ENCODE results near the gene CTBP2. TPM values are rescaled to one million over a fixed set of nuclear protein-coding genes. Genes with fewer than 3 reads are reported as not detected.

Gene CTBP2
- total and polyA plus RNA-seq, 8 donors = 21.3 to 169 (median 61.6) TPM

DNA sequence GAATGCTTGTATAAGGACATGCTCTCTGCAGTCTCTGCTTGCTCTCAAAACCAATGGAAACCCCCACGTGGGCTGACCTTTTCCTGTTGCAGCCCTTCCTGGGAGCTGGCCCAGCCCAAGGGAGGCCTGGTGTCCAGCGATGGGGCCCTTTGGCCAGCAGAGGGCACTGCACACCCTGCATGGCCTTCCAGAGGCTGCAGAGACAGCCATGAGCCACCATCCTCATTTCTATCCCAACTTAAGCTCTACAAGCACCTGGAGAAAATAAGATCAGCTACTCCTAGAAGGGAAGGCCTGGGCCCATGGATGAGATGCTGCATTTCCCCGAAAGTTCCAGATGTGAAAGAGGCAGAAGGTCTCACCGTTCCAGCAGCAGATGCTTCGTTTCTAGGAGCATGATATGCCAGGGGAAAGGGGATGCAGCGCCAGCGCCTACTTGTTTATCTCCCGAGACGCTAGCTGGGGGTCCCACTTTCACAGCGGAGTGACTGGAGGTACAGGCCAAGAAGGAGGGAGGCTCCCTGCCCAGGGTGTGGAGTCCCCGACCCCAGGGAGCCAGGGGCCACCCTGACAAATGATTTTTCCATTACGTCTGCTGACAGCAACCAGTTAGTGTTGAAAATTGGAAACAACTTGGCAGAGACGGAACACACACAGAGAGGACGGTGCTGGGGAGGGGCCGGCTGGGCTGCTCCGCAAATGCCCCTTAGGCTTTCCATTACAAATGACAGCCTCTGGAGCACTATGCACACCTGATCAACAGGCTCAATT is 112.1 kb downstream of the CTBP2 start:
- peak; percentile 31 for TF ChIP-seq EP300 (IDR thresholded peaks at IDR 0.05)
- TF ChIP-seq, protein P1, sequence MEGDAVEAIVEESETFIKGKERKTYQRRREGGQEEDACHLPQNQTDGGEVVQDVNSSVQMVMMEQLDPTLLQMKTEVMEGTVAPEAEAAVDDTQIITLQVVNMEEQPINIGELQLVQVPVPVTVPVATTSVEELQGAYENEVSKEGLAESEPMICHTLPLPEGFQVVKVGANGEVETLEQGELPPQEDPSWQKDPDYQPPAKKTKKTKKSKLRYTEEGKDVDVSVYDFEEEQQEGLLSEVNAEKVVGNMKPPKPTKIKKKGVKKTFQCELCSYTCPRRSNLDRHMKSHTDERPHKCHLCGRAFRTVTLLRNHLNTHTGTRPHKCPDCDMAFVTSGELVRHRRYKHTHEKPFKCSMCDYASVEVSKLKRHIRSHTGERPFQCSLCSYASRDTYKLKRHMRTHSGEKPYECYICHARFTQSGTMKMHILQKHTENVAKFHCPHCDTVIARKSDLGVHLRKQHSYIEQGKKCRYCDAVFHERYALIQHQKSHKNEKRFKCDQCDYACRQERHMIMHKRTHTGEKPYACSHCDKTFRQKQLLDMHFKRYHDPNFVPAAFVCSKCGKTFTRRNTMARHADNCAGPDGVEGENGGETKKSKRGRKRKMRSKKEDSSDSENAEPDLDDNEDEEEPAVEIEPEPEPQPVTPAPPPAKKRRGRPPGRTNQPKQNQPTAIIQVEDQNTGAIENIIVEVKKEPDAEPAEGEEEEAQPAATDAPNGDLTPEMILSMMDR (IDR thresholded peaks at IDR 0.05) = peak in 5 of 7 experiments; percentile 86 to 96 (median 93)
- peak in 2 of 3 donors; percentile 56 to 74 for TF ChIP-seq POLR2AphosphoS5 (IDR thresholded peaks at IDR 0.05)
- TF ChIP-seq POLR2A (IDR thresholded peaks at IDR 0.05) = no peak
- Histone ChIP-seq H3K27ac (peak overlapping the region; percentile 15 to 79 (median 63)), H3K4me1 (peaks cover 50 to 81% (median 67%) of the 10 kb centered on the region in 4 donors), H3K9me3 (no peaks in the 10 kb centered on the region), H3K4me3 (no peak overlapping the region), H3K27me3 (no peaks in the 10 kb centered on the region), H3K36me3 (peaks cover 0 to 6% (median 0%) of the 10 kb centered on the region in 4 donors)
- 35 to 49% (median 42%) methylated on average over 15 to 16 of the region's 16 CpGs for WGBS, 5 donors
- DNase-seq = peak; percentile 90 to 95
- intact Hi-C loops (cut with DNase I; ENCODE audit: low total_unique reads) = no loop called here

- Histone ChIP-seq H3K27ac (peak overlapping the region in 4 of 5 donors; percentile 73 to 81 (median 78)), H3K9me3 (no peaks in the 10 kb centered on the region), H3K4me3 (no peak overlapping the region), H3K4me1 (peaks cover 39 to 93% (median 62%) of the 10 kb centered on the region in 4 donors), H3K27me3 (no peaks in the 10 kb centered on the region), H3K36me3 (no peaks in the 10 kb centered on the region)
- WGBS, 5 donors = 76 to 87% (median 86%) methylated on average over 15 to 17 of the region's 17 CpGs
- no peak for DNase-seq
- TF ChIP-seq POLR2A (IDR thresholded peaks at IDR 0.05) (no peak), EP300 (IDR thresholded peaks at IDR 0.05) (no peak), POLR2AphosphoS5 (IDR thresholded peaks at IDR 0.05) (no peak)
- TF ChIP-seq, protein P1 (IDR thresholded peaks at IDR 0.05) = no peak
- intact Hi-C loops (cut with DNase I; ENCODE audit: low total_unique reads) = no loop called here
Observed at GRCh38 chr10:125043841-125044658, 116.3 kb downstream of the CTBP2 start.

DNA sequence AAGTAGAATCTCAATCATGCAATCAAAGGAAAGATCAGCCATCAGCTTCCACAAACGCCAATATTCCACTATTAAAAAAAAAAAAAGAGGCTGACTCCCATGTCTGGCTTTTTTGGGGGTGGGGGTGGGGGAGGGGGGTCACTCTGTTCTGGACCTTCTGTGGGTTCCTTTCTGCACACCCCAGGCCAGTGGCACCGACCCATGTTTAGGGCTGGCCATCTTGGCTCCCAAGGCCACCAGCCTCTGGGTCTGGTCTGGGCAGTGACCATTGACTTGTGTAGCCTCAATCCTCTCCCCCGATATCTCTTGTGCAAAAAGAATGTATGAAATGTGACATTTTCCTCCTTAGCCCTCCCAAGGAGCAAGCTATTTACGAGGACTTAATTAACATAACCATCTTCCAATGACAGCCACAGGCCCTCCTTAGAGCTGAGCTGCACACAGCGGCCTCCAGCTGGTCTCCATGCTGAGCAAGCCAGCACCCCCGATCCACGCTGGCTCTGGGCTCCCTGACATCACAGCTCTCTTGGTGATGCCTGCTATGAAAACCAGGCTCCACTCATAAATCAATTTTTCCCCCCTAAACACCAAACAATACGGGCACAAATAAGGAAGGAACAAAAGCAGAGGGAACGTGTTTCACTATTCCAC is 118.4 kb downstream of the CTBP2 start:
- TF ChIP-seq EP300 (IDR thresholded peaks at IDR 0.05) (no peak), POLR2A (IDR thresholded peaks at IDR 0.05) (no peak), POLR2AphosphoS5 (IDR thresholded peaks at IDR 0.05) (no peak)
- TF ChIP-seq, protein P1 (IDR thresholded peaks at IDR 0.05) = no peak
- WGBS, 5 donors = 78 to 83% (median 79%) methylated on average over 9 of the region's 9 CpGs
- Histone ChIP-seq H3K4me1 (peaks cover 30 to 94% (median 64%) of the 10 kb centered on the region in 4 donors), H3K27ac (no peak overlapping the region), H3K4me3 (no peak overlapping the region), H3K9me3 (no peaks in the 10 kb centered on the region), H3K36me3 (peaks cover 0 to 14% (median 11%) of the 10 kb centered on the region in 4 donors), H3K27me3 (no peaks in the 10 kb centered on the region)
- peak in 1 of 2 donors; percentile 55 for DNase-seq
- intact Hi-C loops (cut with DNase I; ENCODE audit: low total_unique reads) = no loop called here

DNA sequence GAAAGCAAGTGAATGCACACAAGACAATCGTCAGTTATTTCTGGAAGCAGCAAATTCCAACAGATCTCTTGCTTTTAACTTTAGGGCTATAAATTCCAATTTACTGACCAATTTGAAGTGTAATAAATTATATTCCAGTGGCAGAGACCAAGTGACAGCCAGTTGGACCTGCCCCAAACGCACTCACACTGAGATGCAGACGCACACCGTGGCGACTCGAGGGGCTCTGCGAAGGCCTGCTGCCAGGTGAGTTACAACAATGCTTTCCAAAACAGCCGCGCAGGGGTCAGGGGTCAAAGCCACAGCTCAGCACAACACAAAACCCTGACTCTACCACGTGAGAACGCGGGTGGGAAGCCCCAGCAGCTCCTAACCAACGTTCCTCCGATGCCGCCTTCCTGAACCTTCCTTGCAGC is 121.0 kb downstream of the CTBP2 start:
- Histone ChIP-seq H3K4me3 (no peak overlapping the region), H3K9me3 (no peaks in the 10 kb centered on the region), H3K4me1 (peaks cover 12 to 94% (median 61%) of the 10 kb centered on the region in 4 donors), H3K27me3 (no peaks in the 10 kb centered on the region), H3K27ac (no peak overlapping the region), H3K36me3 (peaks cover 0 to 22% (median 15%) of the 10 kb centered on the region in 4 donors)
- WGBS, 5 donors = 50 to 66% (median 64%) methylated on average over 15 of the region's 15 CpGs
- no peak for DNase-seq
- intact Hi-C loops (cut with DNase I; ENCODE audit: low total_unique reads) = no loop called here
- TF ChIP-seq POLR2AphosphoS5 (IDR thresholded peaks at IDR 0.05) (no peak), POLR2A (IDR thresholded peaks at IDR 0.05) (no peak), EP300 (IDR thresholded peaks at IDR 0.05) (no peak)
- TF ChIP-seq, protein P1 (IDR thresholded peaks at IDR 0.05) = no peak

Data from stomach (tissue), 9 donors.